Measurements from ENCODE around the gene CIDEB.

CIDEB gene

GRCh38 chr14:24321212-24321975, 13.6 kb upstream of the CIDEB start:
- no peak for TF ChIP-seq CTCF (IDR thresholded peaks at IDR 0.05)
- no peaks in the 10 kb centered on the region for H3K9me3 ChIP-seq
- H3K36me3 ChIP-seq = peaks cover 57% of the 10 kb centered on the region
- H3K27ac ChIP-seq = no peak overlapping the region
- peaks cover 65 to 67% of the 10 kb centered on the region in 2 experiments for H3K4me1 ChIP-seq (ENCODE audit: control insufficient read depth in 1 of 2, insufficient read depth in 1 of 2, low read depth in 1 of 2, low read length in 1 of 2)
- no peaks in the 10 kb centered on the region for H3K27me3 ChIP-seq
- no peak overlapping the region for H3K4me3 ChIP-seq (ENCODE audit: low read depth in 1 of 2, low read length in 1 of 2)

GRCh38 chr14:24317141-24317928, 9.6 kb upstream of the CIDEB start:
- H3K27me3 ChIP-seq = no peaks in the 10 kb centered on the region
- H3K4me3 ChIP-seq (ENCODE audit: low read depth in 1 of 2, low read length in 1 of 2) = peak overlapping the region; percentile 54 to 74
- peak overlapping the region; percentile 97 for H3K27ac ChIP-seq
- H3K9me3 ChIP-seq = no peaks in the 10 kb centered on the region
- no peak for TF ChIP-seq CTCF (IDR thresholded peaks at IDR 0.05)
- peaks cover 48% of the 10 kb centered on the region for H3K36me3 ChIP-seq
- H3K4me1 ChIP-seq (ENCODE audit: control insufficient read depth in 1 of 2, insufficient read depth in 1 of 2, low read depth in 1 of 2, low read length in 1 of 2) = peaks cover 85 to 86% of the 10 kb centered on the region in 2 experiments

- Histone ChIP-seq H3K36me3 (peaks cover 41% of the 10 kb centered on the region), H3K4me1 (ENCODE audit: control insufficient read depth in 1 of 2, insufficient read depth in 1 of 2, low read depth in 1 of 2, low read length in 1 of 2) (peaks cover 91 to 93% of the 10 kb centered on the region in 2 experiments), H3K9me3 (no peaks in the 10 kb centered on the region), H3K27ac (peak overlapping the region; percentile 97), H3K4me3 (ENCODE audit: low read depth in 1 of 2, low read length in 1 of 2) (peak overlapping the region; percentile 54 to 74), H3K27me3 (no peaks in the 10 kb centered on the region)
- no peak for TF ChIP-seq CTCF (IDR thresholded peaks at IDR 0.05)
Measured at GRCh38 chr14:24316597-24316950, 8.8 kb upstream of the CIDEB start.

GRCh38 chr14:24315807-24316596, 8.2 kb upstream of the CIDEB start:
- H3K27me3 ChIP-seq = no peaks in the 10 kb centered on the region
- peak overlapping the region; percentile 74 to 86 for H3K4me3 ChIP-seq (ENCODE audit: low read depth in 1 of 2, low read length in 1 of 2)
- H3K36me3 ChIP-seq = peaks cover 39% of the 10 kb centered on the region
- H3K4me1 ChIP-seq (ENCODE audit: control insufficient read depth in 1 of 2, insufficient read depth in 1 of 2, low read depth in 1 of 2, low read length in 1 of 2) = peaks cover 95 to 99% of the 10 kb centered on the region in 2 experiments
- H3K27ac ChIP-seq = peak overlapping the region; percentile 97
- H3K9me3 ChIP-seq = no peaks in the 10 kb centered on the region
- no peak for TF ChIP-seq CTCF (IDR thresholded peaks at IDR 0.05)

- H3K4me3 ChIP-seq (ENCODE audit: low read depth in 1 of 2, low read length in 1 of 2) = peak overlapping the region; percentile 74 to 86
- H3K36me3 ChIP-seq = peaks cover 39% of the 10 kb centered on the region
- peaks cover 96 to 100% of the 10 kb centered on the region in 2 experiments for H3K4me1 ChIP-seq (ENCODE audit: control insufficient read depth in 1 of 2, insufficient read depth in 1 of 2, low read depth in 1 of 2, low read length in 1 of 2)
- TF ChIP-seq CTCF (IDR thresholded peaks at IDR 0.05) = no peak
- H3K27ac ChIP-seq = peak overlapping the region; percentile 97
- no peaks in the 10 kb centered on the region for H3K9me3 ChIP-seq
- H3K27me3 ChIP-seq = no peaks in the 10 kb centered on the region
Measured at GRCh38 chr14:24315243-24315806, 7.5 kb upstream of the CIDEB start.

All from neutrophil (primary cell).